Spleen (tissue), 7 donors: ENCODE measurements around the gene DPH3.

Experiments
- CTCF ChIP-seq, 11 experiments: fragments of 200-600 bp in 7 of 11; fragments of 450-650 bp in 4 of 11; sonication (generic) in 4 of 11; IDR thresholded peaks in 8 of 11; conservative IDR thresholded peaks in 3 of 11; 1 replicate in 7 of 11; 2 replicates in 4 of 11; pipeline versions ENCODE4 v1.4.0 to v1.8.0; 2016 to 2021; ENCODE audit warnings: antibody characterized with exemption in 11 of 11, inconsistent platforms in 4 of 11, mild to moderate bottlenecking in 1 of 11
- POLR2A ChIP-seq, 3 donors: fragments of 450-650 bp; IDR thresholded peaks; one replicate each; pipeline ENCODE4 v1.5.1; 2017; ENCODE audit warnings: antibody characterized with exemption in 3 of 3, mild to moderate bottlenecking in 1 of 3
- donor health status: DM: no; HTN: no; CAD: no; lungs with moderate emphysema.
- donor health status: DM: no; HTN: no; CAD: no.
- donor health status: DM: no; HTN: no; CAD: no.

GRCh38 chr3:16239086-16239770 lies 25.5 kb downstream of the DPH3 start:
- no peak for TF ChIP-seq POLR2A (IDR thresholded peaks at IDR 0.05)
- TF ChIP-seq CTCF (IDR thresholded peaks at IDR 0.05 in 8 of 11, conservative IDR thresholded peaks at IDR 0.05 in 3 of 11), result no peak
